Embryonic facial prominence (tissue), 1 donor: ENCODE data around the gene HEATR5A.
"Not testable (repeated sequence)": the region's sequence is repeated elsewhere in the genome, so short reads cannot be mapped to it uniquely, and the experiment has no call there.

ENCODE experiments used
- DNase-seq: peaks from one replicate; pipeline ENCODE4 v3.0.0-alpha.2; 2016; ENCODE audit errors: extremely low spot score

The HEATR5A gene

GRCh38 chr14:31329876-31330521 lies 90.4 kb downstream of the HEATR5A start:
- DNase-seq: not testable (repeated sequence)

- no peak for DNase-seq
These were observed 94.2 kb downstream of the HEATR5A start for GRCh38 chr14:31326111-31326510.

GRCh38 chr14:31323419-31323818 lies 96.9 kb downstream of the HEATR5A start:
- no peak for DNase-seq

GRCh38 chr14:31320922-31321766 lies 99.2 kb downstream of the HEATR5A start:
- DNase-seq: no peak

GRCh38 chr14:31320216-31320615 lies 100.1 kb downstream of the HEATR5A start:
- DNase-seq: no peak

- no peak for DNase-seq
These were observed 100.6 kb downstream of the HEATR5A start for GRCh38 chr14:31319701-31320100.

GRCh38 chr14:31312934-31313333 lies 107.4 kb downstream of the HEATR5A start:
- DNase-seq: no peak

- DNase-seq: not testable (repeated sequence)
These were observed 108.0 kb downstream of the HEATR5A start for GRCh38 chr14:31312370-31312769.

GRCh38 chr14:31307618-31308017 lies 112.7 kb downstream of the HEATR5A start:
- no peak for DNase-seq

GRCh38 chr14:31307198-31307597 lies 113.2 kb downstream of the HEATR5A start:
- no peak for DNase-seq

GRCh38 chr14:31303654-31304053 lies 116.7 kb downstream of the HEATR5A start:
- no peak for DNase-seq

- no peak for DNase-seq
These were observed 119.5 kb downstream of the HEATR5A start for GRCh38 chr14:31300883-31301282.

- DNase-seq: no peak
These were observed 120.1 kb downstream of the HEATR5A start for GRCh38 chr14:31300296-31300695.

- no peak for DNase-seq
These were observed 122.5 kb downstream of the HEATR5A start for GRCh38 chr14:31297701-31298344.

GRCh38 chr14:31297112-31297511 lies 123.2 kb downstream of the HEATR5A start:
- DNase-seq: no peak

GRCh38 chr14:31294746-31295405 lies 125.5 kb downstream of the HEATR5A start:
- no peak for DNase-seq

- no peak for DNase-seq
These were observed 127.3 kb downstream of the HEATR5A start for GRCh38 chr14:31292937-31293616.

- no peak for DNase-seq
These were observed 129.1 kb downstream of the HEATR5A start for GRCh38 chr14:31291210-31291609.

- DNase-seq: no peak
These were observed 132.9 kb downstream of the HEATR5A start for GRCh38 chr14:31287294-31287972.

GRCh38 chr14:31286456-31287293 lies 133.7 kb downstream of the HEATR5A start:
- DNase-seq: no peak
